Measurements from ENCODE around the gene LIG3. TPM values are rescaled to one million over a fixed set of nuclear protein-coding genes. Genes with fewer than 3 reads are reported as not detected.

Gene LIG3
- total RNA-seq, 1 experiment from 2014 or later = 56.4 TPM

GRCh38 chr17:34961093-34961911, 19.0 kb upstream of the LIG3 start, which contains the start of the genes CCT6B and ZNF830:
TSS of gene CCT6B (minus strand) at chr17:34961460. CDS start at chr17:34961393, 67 bp downstream.
TSS of gene ZNF830 (plus strand) at chr17:34961540. CDS start at chr17:34961567, 27 bp downstream.
- Histone ChIP-seq H3K27ac (ENCODE audit: low read length) (peak within 1 kb of the TSS; percentile 96), H3K27me3 (ENCODE audit: control insufficient read depth, insufficient read depth, low read length) (no peaks in the 10 kb centered on the region; the same call in 1 of the 2 replicates), H3K9me3 (ENCODE audit: control insufficient read depth, insufficient read depth, low read depth, low read length) (no peaks in the 10 kb centered on the region), H3K36me3 (ENCODE audit: control insufficient read depth, insufficient read depth, low read length) (peaks cover 14% of the 10 kb centered on the region), H3K4me3 (ENCODE audit: low read depth in 2 of 2, low read length in 2 of 2) (peak within 1 kb of the TSS; percentile 98 to 99), H3K4me1 (ENCODE audit: control insufficient read depth, insufficient read depth, low read length) (peaks cover 15% of the 10 kb centered on the region; the same call in 1 of the 2 replicates)
- ChIA-PET CTCF (no interaction called here), POLR2A (interaction anchor here (0.6 to 0.7 kb wide), 4 partner anchors 114 to 302 kb away, joined by 4 to 6 read pairs (median 5); partner anchors contain the start of gene SLFN5)
- TF ChIP-seq REST (IDR thresholded peaks at IDR 0.05; ENCODE audit: insufficient read depth in 1 of 2, low read depth in 2 of 2, low read length in 1 of 2) (peak in 1 of 2 experiments; percentile 7; a peak in 2 of 4 replicates), TCF7L2 (IDR thresholded peaks at IDR 0.05; ENCODE audit: low read depth, low read length) (no peak), SIN3A (IDR thresholded peaks at IDR 0.05; ENCODE audit: borderline replicate concordance, insufficient read depth, low read depth, low read length) (no peak), POLR2AphosphoS5 (IDR thresholded peaks at IDR 0.05; ENCODE audit: low read depth, low read length) (peak; percentile 97)
- TF ChIP-seq, protein P1, sequence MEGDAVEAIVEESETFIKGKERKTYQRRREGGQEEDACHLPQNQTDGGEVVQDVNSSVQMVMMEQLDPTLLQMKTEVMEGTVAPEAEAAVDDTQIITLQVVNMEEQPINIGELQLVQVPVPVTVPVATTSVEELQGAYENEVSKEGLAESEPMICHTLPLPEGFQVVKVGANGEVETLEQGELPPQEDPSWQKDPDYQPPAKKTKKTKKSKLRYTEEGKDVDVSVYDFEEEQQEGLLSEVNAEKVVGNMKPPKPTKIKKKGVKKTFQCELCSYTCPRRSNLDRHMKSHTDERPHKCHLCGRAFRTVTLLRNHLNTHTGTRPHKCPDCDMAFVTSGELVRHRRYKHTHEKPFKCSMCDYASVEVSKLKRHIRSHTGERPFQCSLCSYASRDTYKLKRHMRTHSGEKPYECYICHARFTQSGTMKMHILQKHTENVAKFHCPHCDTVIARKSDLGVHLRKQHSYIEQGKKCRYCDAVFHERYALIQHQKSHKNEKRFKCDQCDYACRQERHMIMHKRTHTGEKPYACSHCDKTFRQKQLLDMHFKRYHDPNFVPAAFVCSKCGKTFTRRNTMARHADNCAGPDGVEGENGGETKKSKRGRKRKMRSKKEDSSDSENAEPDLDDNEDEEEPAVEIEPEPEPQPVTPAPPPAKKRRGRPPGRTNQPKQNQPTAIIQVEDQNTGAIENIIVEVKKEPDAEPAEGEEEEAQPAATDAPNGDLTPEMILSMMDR (IDR thresholded peaks at IDR 0.05) = no peak
- BruUV-seq (replicated peaks) = no TSS peak
- peak; percentile 78 for DNase-seq (ENCODE audit: low read depth, low spot score)
- in situ Hi-C loops (cut with HindIII; ENCODE audit: low pct_unique_long_range_greater_than_20kb, low sequenced_read_pairs) = no loop called here
- peak; percentile 98 for ATAC-seq
- intact Hi-C loops (cut with micrococcal nuclease; ENCODE audit: unreplicated experiment) = loop anchor here (10.0 kb wide), 1 partner anchor 417 kb away; no protein-coding TSS in a partner anchor

- POLR2A ChIA-PET = interaction anchor here (0.6 kb wide), 1 partner anchor 142 kb away, joined by 4 read pairs; no protein-coding TSS in a partner anchor
- in situ Hi-C loops (cut with HindIII; ENCODE audit: low pct_unique_long_range_greater_than_20kb, low sequenced_read_pairs) (no loop called here), intact Hi-C loops (cut with micrococcal nuclease; ENCODE audit: unreplicated experiment) (loop anchor here (10.0 kb wide), 1 partner anchor 59 kb away; no protein-coding TSS in a partner anchor)
- ATAC-seq (no peak), DNase-seq (ENCODE audit: low read depth, low spot score) (no peak)
- TF ChIP-seq POLR2AphosphoS5 (IDR thresholded peaks at IDR 0.05; ENCODE audit: low read depth, low read length) = no peak
- no peak for TF ChIP-seq SIN3A (IDR thresholded peaks at IDR 0.05; ENCODE audit: borderline replicate concordance, insufficient read depth, low read depth, low read length)
- TF ChIP-seq, protein P1 (IDR thresholded peaks at IDR 0.05) = no peak
- TF ChIP-seq REST (IDR thresholded peaks at IDR 0.05; ENCODE audit: insufficient read depth in 1 of 2, low read depth in 2 of 2, low read length in 1 of 2) = no peak
- CTCF ChIA-PET = no interaction called here
- H3K4me3 ChIP-seq (ENCODE audit: low read depth in 2 of 2, low read length in 2 of 2) = no peak overlapping the region
- H3K27me3 ChIP-seq (ENCODE audit: control insufficient read depth, insufficient read depth, low read length) = no peaks in the 10 kb centered on the region
- BruUV-seq (replicated peaks) = no TSS peak
- no peaks in the 10 kb centered on the region for H3K36me3 ChIP-seq (ENCODE audit: control insufficient read depth, insufficient read depth, low read length)
- H3K4me1 ChIP-seq (ENCODE audit: control insufficient read depth, insufficient read depth, low read length) = no peaks in the 10 kb centered on the region
- H3K27ac ChIP-seq (ENCODE audit: low read length) = no peak overlapping the region
- no peaks in the 10 kb centered on the region for H3K9me3 ChIP-seq (ENCODE audit: control insufficient read depth, insufficient read depth, low read depth, low read length)
Observed at GRCh38 chr17:34974179-34974578, 6.1 kb upstream of the LIG3 start.

Data from Panc1 (cell line).